Endothelial cell of umbilical vein (primary cell): ENCODE measurements around the gene ATAT1. TPM values are rescaled to one million over a fixed set of nuclear protein-coding genes. Genes with fewer than 3 reads are reported as not detected.
A peak's percentile ranks its signal among the peaks of the same experiment; 100 is the strongest.

Source experiments
- BruUV-seq: library from RNA; stranded (reverse); fragments of 400-500 nt; replicated peaks from 2 replicates; lab custom pipeline; 2021; lab: Mats Ljungman, UMichigan
- CTCF ChIA-PET: fragments of 300-600, 350-600 bp; sonication (Branson Sonifier 250); formaldehyde crosslinking; loops from one replicate; lab custom pipeline; 2021; ENCODE audit warnings: antibody characterized with exemption, inconsistent platforms; lab: Charles Lee
- POLR2A ChIA-PET: fragments of 300-600, 350-600 bp; sonication (Branson Sonifier 250); formaldehyde crosslinking; loops from one replicate; lab custom pipeline; 2021; ENCODE audit warnings: antibody characterized with exemption, inconsistent platforms; lab: Charles Lee
- DNase-seq: peaks from one replicate; pipeline ENCODE4 v3.0.0-alpha.2; 2011; ENCODE audit warnings: low read depth, low spot score
- FAIRE-seq: peaks from 2 replicates; lab custom pipeline; 2011; peaks lifted over from hg19 to GRCh38; lab: Jason Lieb, UNC
- H2AFZ ChIP-seq: 2 replicates; pipeline ENCODE4 v1.6.0; 2012; ENCODE audit warnings: low read depth, low read length, control low read depth, inconsistent platforms
- H3K27ac ChIP-seq: 2 replicates; pipeline ENCODE4 v1.5.1; 2011; ENCODE audit warnings: low read depth, mild to moderate bottlenecking, control low read depth, low read length, moderate library complexity; ENCODE audit not compliant: insufficient read depth
- H3K27me3 ChIP-seq, 2 experiments: 2 replicates each; pipeline versions ENCODE4 v1.6.0 to v1.6.1; 2011; ENCODE audit warnings: low read length in 2 of 2, mixed read lengths in 1 of 2; ENCODE audit not compliant: control insufficient read depth in 2 of 2, insufficient read depth in 2 of 2
- H3K36me3 ChIP-seq, 2 experiments: 2 replicates in 1 of 2; 3 replicates in 1 of 2; pipeline ENCODE4 v1.5.1; 2011; ENCODE audit warnings: low read length in 2 of 2, mild to moderate bottlenecking in 1 of 2, moderate library complexity in 1 of 2; ENCODE audit not compliant: control insufficient read depth in 2 of 2, insufficient read depth in 2 of 2; ENCODE audit errors: extremely low read depth in 1 of 2
- H3K4me1 ChIP-seq: 3 replicates; pipeline ENCODE4 v1.5.1; 2011; ENCODE audit warnings: mild to moderate bottlenecking, low read length; ENCODE audit not compliant: control insufficient read depth, insufficient read depth; ENCODE audit errors: extremely low read depth
- H3K4me2 ChIP-seq: 2 replicates; pipeline ENCODE4 v1.6.1; 2011; ENCODE audit warnings: low read length, control low read depth, mixed read lengths; ENCODE audit not compliant: insufficient read depth
- H3K4me3 ChIP-seq, 3 experiments: fragments of 200-600 bp in 1 of 3; sonication (generic), shearing (Covaris generic) in 1 of 3; replicated peaks in 1 of 3; 2 replicates each; pipeline ENCODE4 v1.5.1; 2011 to 2016; ENCODE audit warnings: control low read depth in 3 of 3, low read length in 3 of 3, mild to moderate bottlenecking in 2 of 3, inconsistent platforms in 1 of 3, low read depth in 1 of 3, moderate library complexity in 1 of 3; ENCODE audit not compliant: insufficient read depth in 1 of 3
- H3K79me2 ChIP-seq: 2 replicates; pipeline ENCODE4 v1.6.0; 2012; ENCODE audit warnings: low read length, inconsistent platforms; ENCODE audit not compliant: control insufficient read depth, insufficient read depth
- H3K9ac ChIP-seq: replicated peaks from 2 replicates; pipeline ENCODE3; 2011; ENCODE audit warnings: low read length, control low read depth; ENCODE audit not compliant: insufficient read depth; ENCODE audit errors: extremely low read depth
- H3K9me1 ChIP-seq: replicated peaks from 3 replicates; pipeline ENCODE4 v1.6.0; 2011; ENCODE audit warnings: mild to moderate bottlenecking, low read length; ENCODE audit not compliant: control insufficient read depth, insufficient read depth; ENCODE audit errors: extremely low read depth
- H3K9me3 ChIP-seq: replicated peaks from 2 replicates; pipeline ENCODE4 v1.5.1; 2012; ENCODE audit warnings: low read length, inconsistent platforms; ENCODE audit not compliant: control insufficient read depth, insufficient read depth
- H4K20me1 ChIP-seq: replicated peaks from 2 replicates; pipeline ENCODE3; 2011; ENCODE audit warnings: mild to moderate bottlenecking, low read length; ENCODE audit not compliant: control insufficient read depth, insufficient read depth; ENCODE audit errors: extremely low read depth
- EZH2 ChIP-seq: IDR thresholded peaks from 2 replicates; pipeline ENCODE4 v1.6.1; 2012; ENCODE audit warnings: borderline replicate concordance, low read depth, mild to moderate bottlenecking, moderate library complexity, low read length, inconsistent platforms; ENCODE audit not compliant: severe bottlenecking
- GATA2 ChIP-seq: IDR thresholded peaks from 2 replicates; pipeline ENCODE4 v1.7.0; 2011; ENCODE audit warnings: low read depth, mild to moderate bottlenecking, moderate library complexity, mixed read lengths, low read length; ENCODE audit not compliant: insufficient read length, insufficient read depth
- JUN ChIP-seq: IDR thresholded peaks from 2 replicates; pipeline ENCODE4 v1.6.1; 2011; ENCODE audit warnings: borderline replicate concordance, low read depth; ENCODE audit not compliant: insufficient read length, insufficient read depth
- MYC ChIP-seq: IDR thresholded peaks from one replicate; pipeline ENCODE4 v1.6.1; 2011; ENCODE audit warnings: mild to moderate bottlenecking, low read depth, low read length
- POLR2AphosphoS5 ChIP-seq: IDR thresholded peaks from 2 replicates; pipeline ENCODE4 v1.6.1; 2012; ENCODE audit warnings: low read depth, mild to moderate bottlenecking, control low read depth, low read length, moderate library complexity; ENCODE audit not compliant: insufficient read depth
- dilution Hi-C: fragments of 300-500 bp; cut with MboI; formaldehyde crosslinking; loops from one replicate; pipeline ENCODE4 v1.15.0; 2019; ENCODE audit warnings: low sequenced_read_pairs; ENCODE audit not compliant: extremely low pct_ligation_motif_present
- intact Hi-C: fragments of 100-400 bp; cut with micrococcal nuclease; formaldehyde crosslinking; loops from one replicate; pipeline ENCODE4 v1.10.0; 2022
- polyA plus RNA-seq, 4 experiments: library from polyadenylated mRNA; depleted of rRNA in 3 of 4; stranded (reverse) in 3 of 4; unstranded in 1 of 4; fragments of >200 nt; gene quantifications; 2 replicates each; pipeline versions ENCODE4 v1.2.1 to v1.2.3, GENCODE V29; 2011 to 2012; ENCODE audit warnings: missing spikeins in 1 of 4
- total RNA-seq: library from RNA; stranded (reverse); gene quantifications from 2 replicates; pipeline ENCODE4 v1.2.3, GENCODE V29; 2021
- TF ChIP-seq, protein P1 (sequence below): IDR thresholded peaks from 2 replicates; pipeline ENCODE4 v1.6.1; 2011; ENCODE audit not compliant: insufficient read depth, insufficient read length

Gene ATAT1
- total and polyA plus RNA-seq, 2 donors (not counting 3 experiments of a cell fraction or from before 2014, with no cell fraction given): 17.4 to 18.4 TPM

DNA sequence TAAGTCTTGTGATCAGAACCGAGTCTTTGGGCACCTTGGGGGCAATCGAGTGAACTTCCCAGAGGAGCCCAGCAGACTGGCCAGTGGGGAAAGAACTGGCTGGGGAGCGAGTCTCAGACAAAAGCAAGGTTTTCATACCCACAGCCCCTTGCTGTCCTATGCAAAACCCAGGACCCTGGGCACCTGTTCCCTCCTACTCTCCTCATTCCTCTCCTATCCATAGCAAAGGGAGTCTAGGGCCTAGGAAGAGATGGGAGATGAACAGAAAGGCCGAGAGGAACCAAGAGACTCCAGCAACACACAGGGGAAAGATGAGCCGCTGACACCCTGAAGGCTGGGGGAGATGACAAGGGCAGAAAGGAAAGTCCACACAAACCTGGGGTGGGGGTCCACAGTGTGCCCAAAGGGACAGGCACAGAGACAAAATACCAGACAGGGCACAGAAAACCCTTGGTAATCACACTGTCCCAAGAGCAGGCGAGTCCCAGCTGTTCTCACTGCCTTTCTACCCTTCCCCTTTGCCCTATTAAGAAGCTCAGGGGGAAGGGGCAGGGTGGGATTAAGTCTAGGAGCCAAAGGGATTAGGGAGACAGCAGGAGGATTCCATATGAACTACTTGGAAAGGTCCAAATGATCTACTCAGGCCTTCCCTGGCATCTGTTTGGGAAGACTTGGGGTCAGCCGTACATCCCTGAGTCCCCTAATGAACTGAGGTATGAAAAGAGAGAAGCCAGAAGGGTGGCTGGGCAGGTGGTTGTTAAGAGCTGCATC lies 53.3 kb downstream of the ATAT1 start:
- no peaks in the 10 kb centered on the region for H3K27me3 ChIP-seq
- peaks cover 32% of the 10 kb centered on the region for H3K4me1 ChIP-seq
- no TSS peak for BruUV-seq
- no peaks in the 10 kb centered on the region for H3K9me3 ChIP-seq
- H3K27ac ChIP-seq: peak overlapping the region; percentile 16
- H3K4me2 ChIP-seq: peak overlapping the region; percentile 85
- no peaks in the 10 kb centered on the region for H3K9me1 ChIP-seq
- dilution Hi-C loops (no loop called here), intact Hi-C loops (loop anchor here (1.0 to 2.0 kb wide), 4 partner anchors 7 to 197 kb away; no protein-coding TSS in a partner anchor)
- CTCF ChIA-PET: interaction anchor here (0.7 to 6.6 kb wide), 21 partner anchors 8 to 407 kb away, joined by 3 to 296 read pairs (median 11); partner anchors contain the start of genes DDR1, MDC1, NRM and TUBB
- no peaks in the 10 kb centered on the region for H4K20me1 ChIP-seq
- H3K9ac ChIP-seq: peak overlapping the region; percentile 26
- no peak overlapping the region for H2AFZ ChIP-seq
- peak overlapping the region in 2 of 3 experiments; percentile 7 to 27 for H3K4me3 ChIP-seq
- peaks cover 13 to 19% of the 10 kb centered on the region in 2 experiments for H3K36me3 ChIP-seq
- FAIRE-seq (peak; percentile 38), DNase-seq (no peak)
- POLR2A ChIA-PET: interaction anchor here (0.6 to 3.7 kb wide), 4 partner anchors 8 to 59 kb away, joined by 3 to 34 read pairs (median 8); no protein-coding TSS in a partner anchor
- peaks cover 71% of the 10 kb centered on the region for H3K79me2 ChIP-seq
- no peak for TF ChIP-seq GATA2
- TF ChIP-seq EZH2: no peak
- TF ChIP-seq, protein P1, sequence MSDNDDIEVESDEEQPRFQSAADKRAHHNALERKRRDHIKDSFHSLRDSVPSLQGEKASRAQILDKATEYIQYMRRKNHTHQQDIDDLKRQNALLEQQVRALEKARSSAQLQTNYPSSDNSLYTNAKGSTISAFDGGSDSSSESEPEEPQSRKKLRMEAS: no peak

DNA sequence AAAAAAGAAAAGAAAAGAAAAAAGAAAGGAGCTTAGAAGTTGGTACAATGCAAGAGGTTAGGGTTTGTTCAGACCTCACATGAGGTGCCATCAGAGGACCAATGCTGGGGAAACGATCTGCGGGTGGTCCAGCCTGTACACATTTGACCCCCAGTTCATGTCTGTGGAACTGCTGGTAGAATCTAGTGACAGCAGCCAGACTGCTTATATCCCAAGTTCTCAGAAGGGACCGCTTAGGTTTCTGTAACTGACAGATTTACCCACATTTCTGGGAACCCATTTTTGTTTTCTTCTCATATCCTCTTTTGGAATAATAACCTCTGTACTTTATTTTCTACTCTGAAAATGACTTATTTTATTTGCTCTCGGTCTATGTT lies 55.1 kb downstream of the ATAT1 start:
- ChIA-PET POLR2A (interaction anchor here (0.5 to 3.7 kb wide), 4 partner anchors 9 to 154 kb away, joined by 3 to 34 read pairs (median 12); partner anchors contain the start of genes DHX16 and MDC1), CTCF (interaction anchor here (0.6 to 6.6 kb wide), 8 partner anchors 8 to 406 kb away, joined by 3 to 296 read pairs (median 10); partner anchors contain the start of genes DHX16, MDC1 and TUBB)
- Histone ChIP-seq H3K9me3 (no peaks in the 10 kb centered on the region), H3K4me1 (peaks cover 34% of the 10 kb centered on the region), H3K79me2 (peaks cover 85% of the 10 kb centered on the region), H3K9ac (peak overlapping the region; percentile 91), H4K20me1 (no peaks in the 10 kb centered on the region), H3K27me3 (no peaks in the 10 kb centered on the region), H3K9me1 (no peaks in the 10 kb centered on the region), H3K27ac (peak overlapping the region; percentile 94), H3K4me3 (peak overlapping the region; percentile 81 to 93 (median 87)), H3K36me3 (peaks cover 4 to 12% of the 10 kb centered on the region in 2 experiments), H3K4me2 (peak overlapping the region; percentile 85), H2AFZ (no peak overlapping the region)
- peak; percentile 48 for FAIRE-seq
- TF ChIP-seq, protein P1: no peak
- TF ChIP-seq POLR2AphosphoS5 (no peak), EZH2 (no peak), MYC (no peak), JUN (no peak)
- dilution Hi-C loops: no loop called here
- BruUV-seq: TSS peak; percentile 0
- intact Hi-C loops: loop anchor here (1.0 to 2.0 kb wide), 3 partner anchors 36 to 405 kb away; partner anchors contain the start of gene MDC1
- no peak for DNase-seq
